GM12874 (cell line): ENCODE measurements around the gene PRPF31.

ENCODE experiments used
- CTCF ChIP-seq: IDR thresholded peaks from 2 replicates; pipeline ENCODE4 v1.5.1; 2011; ENCODE audit warnings: low read depth, mild to moderate bottlenecking, control low read depth, low read length, moderate library complexity; ENCODE audit not compliant: insufficient read depth

PRPF31 gene

DNA sequence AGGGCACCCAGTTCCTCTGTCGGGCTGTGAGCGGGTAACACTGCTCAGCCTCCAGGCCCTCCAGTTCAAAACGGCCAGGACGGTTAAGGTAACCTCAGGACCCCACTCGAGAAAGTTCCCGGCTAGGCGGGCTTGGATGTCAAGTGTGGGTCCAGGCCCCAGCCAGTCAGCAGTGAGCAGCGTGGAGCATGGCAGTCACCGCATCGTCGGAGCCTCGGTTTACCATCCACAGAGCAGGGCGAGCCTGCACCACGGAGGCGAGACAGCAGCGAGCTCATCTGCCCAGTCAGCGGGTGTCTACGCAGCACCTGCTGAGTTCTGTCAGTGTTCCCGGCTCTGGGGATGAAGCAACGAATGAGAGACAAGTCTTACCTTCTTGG is 14.1 kb downstream of the PRPF31 start:
- TF ChIP-seq CTCF: no peak

DNA sequence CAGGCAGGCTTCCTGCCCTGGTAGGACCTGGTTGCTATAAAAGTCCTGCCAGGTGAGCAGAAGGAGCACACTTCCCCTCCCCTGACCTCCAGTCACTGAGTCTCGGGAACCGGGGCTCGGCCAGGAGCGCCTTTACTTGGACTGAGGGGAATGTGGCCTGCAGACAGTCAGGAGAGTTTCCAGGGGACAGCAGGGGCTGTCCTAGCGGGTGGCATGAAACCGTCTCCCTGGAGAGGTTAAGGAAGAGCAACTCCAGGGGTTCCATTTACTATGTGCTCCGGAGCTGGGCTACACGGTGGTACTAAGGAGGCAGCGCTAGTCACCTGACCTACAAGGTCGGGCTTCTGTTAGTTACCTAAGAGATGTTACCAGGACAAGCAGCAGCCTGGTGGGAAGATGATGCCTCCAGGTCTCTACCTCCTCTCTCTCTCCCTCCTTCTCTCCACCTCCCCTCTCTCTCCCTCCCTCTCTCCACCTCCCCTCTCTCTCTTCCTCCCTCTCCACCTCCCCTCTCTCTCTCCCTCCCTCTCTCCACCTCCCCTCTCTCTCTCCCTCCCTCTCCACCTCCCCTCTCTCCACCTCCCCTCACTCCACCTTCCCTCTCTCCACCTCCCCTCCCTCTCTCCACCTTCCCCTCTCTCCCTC is 17.9 kb downstream of the PRPF31 start:
- no peak for TF ChIP-seq CTCF

DNA sequence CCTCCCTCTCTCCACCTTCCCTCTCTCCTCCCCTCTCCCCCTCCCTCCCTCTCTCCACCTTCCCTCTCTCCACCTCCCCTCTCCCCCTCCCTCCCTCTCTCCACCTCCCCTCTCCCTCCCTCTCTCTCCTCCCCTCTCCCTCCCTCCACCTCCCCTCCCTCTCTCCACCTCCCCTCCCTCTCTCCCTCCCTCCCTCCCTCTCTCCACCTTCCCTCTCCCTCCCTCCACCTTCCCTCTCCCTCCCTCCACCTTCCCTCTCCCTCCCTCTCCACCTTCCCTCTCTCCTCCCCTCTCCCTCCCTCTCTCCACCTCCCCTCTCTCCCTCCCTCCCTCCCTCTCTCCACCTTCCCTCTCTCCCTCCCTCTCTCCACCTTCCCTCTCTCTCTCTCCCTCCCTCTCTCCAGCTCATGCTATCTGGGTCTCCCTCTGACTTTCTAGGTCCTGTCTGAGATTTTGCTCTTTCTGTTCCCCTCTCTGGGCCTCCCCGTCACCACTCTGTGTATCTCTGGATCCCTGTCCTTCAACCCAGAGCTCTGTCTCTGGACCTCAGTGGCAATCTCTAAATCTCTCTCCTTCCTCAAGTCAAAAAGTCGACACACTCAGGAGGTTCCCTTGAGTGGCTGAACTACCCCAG is 18.5 kb downstream of the PRPF31 start:
- TF ChIP-seq CTCF: no peak

DNA sequence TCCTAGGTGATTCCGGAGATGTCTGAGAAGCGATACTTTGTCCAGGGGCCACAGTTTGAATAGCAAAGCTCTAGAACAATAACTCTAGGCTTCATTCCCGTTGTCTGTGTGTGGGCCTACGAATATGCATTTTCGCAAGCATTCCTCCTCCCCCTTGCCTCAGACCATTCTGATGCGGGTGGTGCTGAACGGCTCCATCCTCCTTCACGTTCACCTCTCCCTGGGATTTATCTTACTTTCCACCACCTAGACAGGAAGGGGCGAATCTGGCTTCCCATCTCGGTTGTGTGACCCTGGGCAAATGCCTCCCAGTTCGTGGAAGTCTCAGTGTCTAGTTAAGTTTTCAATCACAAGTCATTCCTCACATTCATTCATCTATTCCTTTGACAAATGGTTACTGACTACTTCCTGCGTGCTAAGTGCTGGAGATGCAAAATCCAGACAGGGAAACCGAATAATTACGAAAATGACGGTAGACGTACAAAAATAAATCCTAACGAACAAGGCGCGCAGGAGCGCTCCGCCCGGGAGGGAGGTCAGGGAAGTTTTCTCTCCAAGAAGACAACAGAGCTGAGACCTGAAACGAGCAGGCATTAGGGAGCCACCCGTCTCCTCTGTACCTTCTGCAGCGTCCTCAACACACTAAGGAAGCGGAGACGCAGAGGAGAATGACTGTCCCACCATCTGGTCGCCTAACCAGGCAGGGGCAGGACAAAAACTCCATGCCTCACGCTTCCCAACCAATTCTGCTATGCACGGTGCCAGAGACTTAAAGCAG is 20.7 kb downstream of the PRPF31 start:
- TF ChIP-seq CTCF: no peak

GRCh38 chr19:54136864-54137698 is 21.5 kb downstream of the PRPF31 start:
- no peak for TF ChIP-seq CTCF

- no peak for TF ChIP-seq CTCF
These were observed 22.3 kb downstream of the PRPF31 start, which contains the start of gene CNOT3 for GRCh38 chr19:54137699-54138488. Gene CNOT3, plus strand, starts transcription at chr19:54137762. Its CDS starts 5,217 bp downstream, at chr19:54142979.
